Stimulated activated CD8-positive, alpha-beta memory T cell treated with anti-CD3 and anti-CD28 coated beads, Interleukin-15, amount 100 ng/mL, for 48 hours (primary cell): ENCODE data around the gene ATP5MG.
"Not testable (repeated sequence)": the region's sequence is repeated elsewhere in the genome, so short reads cannot be mapped to it uniquely, and the experiment has no call there.

Experiments used
- DNase-seq, 2 donors: peaks; one replicate each; pipeline ENCODE4 v3.0.0-alpha.2; 2020; ENCODE audit warnings: low read depth in 2 of 2

Gene ATP5MG

DNA sequence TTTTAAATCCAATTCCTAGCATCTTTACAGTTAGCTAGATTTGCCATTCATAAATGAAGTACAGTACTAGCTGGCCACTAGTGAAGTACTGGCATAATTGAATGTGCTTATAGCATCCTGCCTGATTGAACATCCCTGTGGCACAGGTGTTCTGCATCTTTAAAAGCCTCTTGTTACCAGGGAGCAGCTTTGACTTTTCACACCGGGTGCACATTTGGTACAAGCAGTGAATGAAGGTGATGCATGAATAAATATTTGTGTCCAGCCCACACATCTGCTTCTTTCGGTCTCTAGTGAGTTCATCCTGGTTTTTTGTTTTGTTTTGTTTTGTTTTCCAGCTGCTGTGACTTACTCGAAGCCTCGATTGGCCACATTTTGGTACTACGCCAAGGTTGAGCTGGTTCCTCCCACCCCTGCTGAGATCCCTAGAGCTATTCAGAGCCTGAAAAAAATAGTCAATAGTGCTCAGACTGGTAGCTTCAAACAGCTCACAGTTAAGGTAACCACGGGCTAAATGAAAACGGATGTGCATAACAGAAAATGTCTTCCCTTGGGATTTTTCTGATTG, 5.3 kb downstream of the ATP5MG start:
- no peak for DNase-seq

DNA sequence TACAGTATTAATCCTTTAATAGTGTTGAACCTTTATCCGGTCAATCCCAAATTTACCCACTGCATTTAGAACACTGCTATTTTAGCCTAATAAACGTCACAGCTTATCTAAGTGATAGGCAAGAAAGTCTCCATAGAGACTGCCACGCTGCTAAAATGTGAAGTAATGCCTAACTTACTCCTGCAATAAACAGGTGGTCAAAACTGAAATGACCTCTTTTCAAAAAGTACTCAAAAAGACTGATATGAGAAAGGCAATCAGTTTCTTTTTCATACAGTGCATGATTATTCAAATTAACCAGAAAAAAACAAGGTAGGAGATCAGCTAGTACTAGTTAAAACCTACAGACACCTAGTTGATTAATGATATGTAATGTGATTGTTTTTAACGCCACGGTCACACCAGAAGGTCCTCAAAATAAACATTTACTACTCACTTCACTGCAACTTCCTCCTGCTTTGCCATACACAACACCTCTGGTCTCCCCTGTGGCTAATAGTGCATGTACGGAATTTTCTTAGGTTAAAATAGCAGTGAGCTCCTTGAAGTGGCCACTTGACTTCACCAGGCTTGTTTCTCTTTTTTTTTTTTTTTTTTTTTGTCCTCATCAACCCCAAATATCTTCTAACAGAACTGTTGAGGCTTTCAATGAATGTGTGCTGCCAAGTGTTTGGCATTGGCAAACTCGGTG, 8.8 kb downstream of the ATP5MG start:
- no peak for DNase-seq

DNA sequence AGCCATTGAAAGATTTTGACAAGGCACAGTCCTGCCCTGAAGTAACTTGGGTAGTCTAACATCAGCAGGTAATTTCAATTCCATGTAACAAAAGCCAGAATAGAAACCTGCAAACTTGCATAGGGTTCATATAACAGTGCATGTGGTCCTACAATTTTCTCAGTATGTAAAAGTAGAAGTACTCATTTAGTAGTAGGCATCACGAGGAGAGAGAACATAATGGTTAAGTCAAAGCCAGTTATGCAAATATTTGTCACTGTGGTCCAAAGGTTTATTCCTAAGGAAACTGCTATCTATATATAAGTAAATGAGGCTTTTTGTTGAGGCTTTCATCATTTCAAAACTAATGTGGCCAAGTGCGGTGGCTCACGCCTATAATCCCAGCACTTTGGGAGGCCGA, 10.1 kb downstream of the ATP5MG start:
- no peak for DNase-seq

DNA sequence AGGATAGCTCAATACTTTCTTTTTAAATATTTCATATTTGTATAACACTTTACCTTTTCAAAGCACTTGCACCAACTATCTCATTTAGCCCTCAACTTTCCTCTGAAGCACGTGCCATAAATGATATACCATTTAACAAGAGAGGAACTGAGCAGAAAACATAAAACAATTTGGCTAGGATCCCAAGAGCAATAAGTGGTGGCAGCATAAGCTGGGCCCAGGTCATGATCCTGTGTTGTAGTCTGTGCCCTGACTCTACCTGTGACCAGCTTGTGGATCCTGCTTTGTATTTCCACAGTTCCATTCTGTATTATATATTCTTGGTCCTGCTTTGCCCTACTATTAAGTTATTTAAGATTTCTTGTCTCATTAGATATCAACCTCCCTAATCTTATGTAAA, 11.5 kb downstream of the ATP5MG start:
- no peak for DNase-seq

DNA sequence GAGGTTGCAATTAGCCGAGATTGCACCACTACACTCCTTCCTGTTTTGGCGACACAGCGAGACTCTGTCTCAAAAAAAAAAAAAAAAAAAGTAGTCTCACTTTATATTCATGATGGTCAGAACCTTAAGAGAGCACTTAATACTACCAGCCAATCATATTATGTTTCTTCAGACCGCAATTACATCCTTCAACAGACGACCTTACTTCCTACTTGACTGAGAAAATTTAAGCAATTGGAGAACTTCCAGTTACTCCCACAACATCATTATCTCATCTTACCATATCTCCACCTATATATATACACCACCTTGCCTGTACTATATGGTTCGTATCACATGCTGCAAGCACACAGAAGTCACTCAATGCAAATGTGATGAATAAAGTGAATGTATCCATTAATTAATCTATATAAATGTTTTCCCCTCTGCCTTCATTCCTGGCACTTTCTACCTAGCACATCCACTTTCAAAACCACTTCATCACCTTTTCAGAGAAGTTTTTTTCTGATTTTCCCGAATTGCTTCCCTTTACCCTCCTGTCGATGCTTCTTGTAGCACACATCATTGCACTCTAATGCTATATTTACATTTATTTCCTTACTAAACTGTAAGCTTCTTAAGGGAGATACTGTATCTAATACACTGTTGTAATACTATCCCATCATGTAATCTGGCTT, 13.8 kb downstream of the ATP5MG start:
- no peak for DNase-seq

DNA sequence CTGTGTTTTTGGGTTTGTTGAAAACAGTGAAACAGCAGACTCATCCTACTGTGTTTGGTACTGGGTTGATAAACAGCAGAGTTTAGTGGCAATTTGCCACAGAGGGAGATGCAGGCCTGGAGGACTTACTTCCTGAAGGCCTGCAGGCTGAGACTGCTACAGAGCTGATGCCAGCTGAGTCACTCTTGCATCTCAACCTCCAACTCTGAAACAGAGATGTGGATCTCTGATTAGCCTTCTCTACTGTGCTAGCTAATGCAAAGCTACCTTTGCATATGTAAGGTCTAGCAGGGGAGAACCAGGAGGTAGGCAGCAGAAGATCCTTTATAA, 14.3 kb downstream of the ATP5MG start:
- no peak for DNase-seq

DNA sequence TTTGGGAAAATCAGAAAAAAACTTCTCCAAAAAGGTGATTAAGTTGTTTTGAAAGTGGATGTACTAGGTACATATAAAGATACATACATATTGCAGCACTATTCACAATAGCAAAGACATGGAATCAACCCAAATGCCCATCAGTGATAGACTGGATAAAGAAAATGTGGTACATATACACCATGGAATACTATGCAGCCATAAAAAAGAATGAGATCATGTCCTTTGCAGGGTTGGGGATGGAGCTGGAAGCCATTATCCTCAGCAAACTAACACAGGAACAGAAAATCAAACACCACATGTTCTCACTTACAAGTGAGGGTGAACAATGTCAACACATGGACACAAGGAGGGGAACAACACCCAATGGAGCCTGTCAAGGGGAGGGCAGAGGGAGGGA, 15.5 kb downstream of the ATP5MG start:
- not testable (repeated sequence) for DNase-seq

DNA sequence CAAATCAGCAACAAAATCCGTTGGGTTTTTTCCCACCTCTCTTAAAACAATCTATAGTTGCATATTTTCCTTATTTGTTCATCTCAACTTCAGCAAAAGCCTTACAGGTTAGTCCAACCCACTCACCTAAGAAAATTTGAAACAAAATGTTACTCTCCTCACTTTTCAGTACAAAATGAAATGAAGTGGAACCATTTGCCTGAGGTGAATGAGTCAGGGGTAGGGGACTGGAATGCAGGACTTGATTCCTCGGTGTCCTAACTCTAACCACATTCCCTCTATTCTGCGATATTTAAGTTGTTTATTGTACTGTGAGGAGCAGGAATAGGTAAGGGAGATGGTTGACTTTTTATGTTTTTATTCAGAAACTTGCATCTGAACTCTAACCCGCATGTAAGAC, 16.4 kb downstream of the ATP5MG start:
- DNase-seq: no peak

DNA sequence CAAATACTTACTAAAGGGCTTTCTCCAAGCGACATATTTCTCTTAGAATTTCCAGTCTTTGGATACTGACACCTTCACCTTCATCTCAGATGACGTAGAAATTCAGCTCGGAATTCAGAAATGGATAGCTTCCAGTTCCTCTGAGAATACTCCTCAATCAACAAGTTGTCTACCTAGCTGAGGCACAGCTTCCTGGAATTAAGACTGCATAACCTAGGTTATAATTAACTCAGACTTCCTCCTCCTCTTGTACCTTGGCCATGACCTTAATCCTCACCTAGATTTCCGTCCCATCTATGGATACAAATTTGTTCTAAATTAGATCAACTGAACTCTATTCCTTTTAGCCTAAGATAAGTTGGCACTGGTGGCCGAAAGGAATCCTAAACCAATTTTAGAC, 17.4 kb downstream of the ATP5MG start:
- no peak for DNase-seq

DNA sequence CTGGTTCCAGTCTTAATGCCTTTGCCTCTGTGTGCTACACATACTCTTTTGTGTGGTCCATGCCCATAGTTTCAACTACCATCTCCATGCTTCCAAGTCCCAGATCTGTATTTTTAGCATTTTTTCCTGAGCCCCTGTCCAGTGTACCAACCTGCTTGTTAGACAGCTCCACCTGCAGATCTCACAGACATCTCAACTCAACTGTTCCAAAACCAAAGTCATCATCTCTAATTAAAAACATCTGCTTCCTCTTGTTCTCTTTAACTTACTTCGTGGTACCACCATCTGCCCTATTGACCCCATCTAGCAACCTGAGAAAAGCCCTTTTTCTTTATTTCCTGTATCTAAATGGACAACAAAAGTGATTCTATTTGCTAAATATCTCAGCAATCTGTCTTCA, 26.3 kb downstream of the ATP5MG start:
- no peak for DNase-seq

DNA sequence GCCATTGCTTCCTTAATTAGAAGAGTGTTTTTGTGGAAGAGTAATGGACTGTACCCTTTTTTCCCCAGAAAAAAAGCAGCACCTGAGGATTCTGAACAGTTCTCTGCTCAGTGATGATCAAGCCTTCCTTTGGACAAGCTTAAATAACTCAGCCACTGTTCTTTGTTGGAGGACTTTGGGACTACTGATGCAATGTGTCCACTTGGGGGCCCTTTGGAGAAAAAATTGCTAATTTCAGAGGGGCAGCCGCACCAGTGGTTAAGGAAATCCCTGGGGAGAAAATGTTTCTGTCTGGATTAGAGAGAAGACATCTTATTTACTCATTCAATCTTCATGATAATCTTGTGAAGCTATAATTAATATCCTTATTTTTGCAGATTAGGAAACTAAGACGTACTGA, 29.6 kb downstream of the ATP5MG start:
- DNase-seq: no peak

DNA sequence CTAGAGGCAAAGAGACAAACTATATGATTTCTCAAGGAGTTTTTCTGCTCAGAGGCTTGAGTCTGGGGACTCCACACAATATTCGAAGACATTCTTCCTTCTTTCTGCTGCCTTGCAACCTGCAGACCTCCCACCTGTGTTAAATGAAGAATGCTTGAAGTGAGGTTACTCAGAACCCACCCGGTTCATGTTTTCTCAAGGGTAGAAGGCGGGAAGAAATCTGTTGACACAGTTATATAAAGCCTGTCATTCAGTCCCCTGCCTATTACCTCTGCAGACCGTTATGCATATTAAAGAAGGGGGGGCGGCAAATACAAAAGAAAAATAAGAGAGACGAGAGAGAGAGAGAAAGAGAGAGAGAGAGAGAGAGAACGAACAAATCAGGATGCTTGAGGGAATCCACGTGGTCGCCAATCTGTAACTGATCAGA, 32.7 kb downstream of the ATP5MG start:
- DNase-seq: no peak

DNA sequence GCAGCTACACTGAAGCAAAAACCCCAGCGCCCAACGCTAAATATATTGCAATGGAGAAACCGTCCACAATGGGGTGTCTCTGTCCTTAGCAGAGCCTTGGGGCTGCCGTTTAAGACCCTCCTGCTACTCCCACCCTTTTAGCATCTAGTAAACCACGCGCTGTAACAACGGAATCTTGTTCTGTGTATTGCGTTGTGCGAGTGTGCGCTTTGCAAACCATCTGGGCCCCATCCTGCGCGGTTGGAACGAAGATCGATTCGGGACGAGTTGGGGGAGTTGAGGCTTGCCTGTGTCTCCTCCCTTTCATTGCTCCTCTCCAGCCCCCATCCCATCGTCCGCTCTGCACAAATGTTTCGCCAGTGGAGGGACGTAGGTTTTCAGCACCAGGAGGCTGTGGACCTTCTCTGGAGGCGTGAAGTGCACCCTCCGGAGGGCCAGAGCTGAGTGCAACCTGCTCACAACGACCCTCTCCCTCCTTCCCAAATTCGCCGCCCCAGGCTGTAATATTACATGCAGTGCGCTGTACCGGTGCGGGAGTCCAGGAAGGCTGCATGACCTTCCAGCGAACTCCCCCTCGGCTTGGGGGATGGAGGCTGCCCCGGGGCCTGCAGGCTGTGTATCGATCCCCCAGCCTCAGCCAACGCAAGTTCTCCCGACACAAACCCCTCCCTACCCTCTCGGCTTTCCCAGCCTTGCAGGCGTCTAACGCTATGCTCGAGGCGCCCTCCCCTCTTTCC, 33.3 kb downstream of the ATP5MG start:
- no peak for DNase-seq

DNA sequence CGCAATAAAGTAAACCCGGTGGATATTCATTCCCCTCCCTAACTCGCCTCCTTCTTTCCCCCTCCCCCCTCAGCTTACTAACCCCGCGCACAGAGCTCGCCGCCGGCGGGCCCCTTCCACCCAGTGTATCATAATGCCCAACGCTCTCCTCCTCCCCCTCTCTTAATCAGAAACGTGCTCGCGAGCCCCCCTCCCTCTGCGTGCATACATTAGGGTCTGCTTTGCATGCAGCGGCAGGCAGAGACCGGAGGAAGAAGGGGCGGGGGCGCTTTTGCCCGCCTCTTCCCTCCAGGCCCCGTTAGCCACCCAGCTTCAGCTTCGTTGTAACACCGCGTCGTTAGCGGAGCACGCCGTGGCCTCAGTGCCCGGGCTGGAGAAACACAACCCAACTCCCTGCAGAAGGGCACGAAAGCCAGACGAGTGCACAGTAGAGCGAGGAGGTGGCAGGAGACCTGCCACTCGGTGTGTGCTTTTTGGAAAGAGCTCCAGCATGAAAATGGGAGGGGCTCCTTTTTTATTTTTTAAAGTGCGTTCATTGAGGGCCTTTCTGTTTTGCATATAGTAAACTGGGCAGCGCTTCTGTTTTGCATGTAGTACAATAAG, 34.0 kb downstream of the ATP5MG start:
- DNase-seq: peak; percentile 49 to 59

DNA sequence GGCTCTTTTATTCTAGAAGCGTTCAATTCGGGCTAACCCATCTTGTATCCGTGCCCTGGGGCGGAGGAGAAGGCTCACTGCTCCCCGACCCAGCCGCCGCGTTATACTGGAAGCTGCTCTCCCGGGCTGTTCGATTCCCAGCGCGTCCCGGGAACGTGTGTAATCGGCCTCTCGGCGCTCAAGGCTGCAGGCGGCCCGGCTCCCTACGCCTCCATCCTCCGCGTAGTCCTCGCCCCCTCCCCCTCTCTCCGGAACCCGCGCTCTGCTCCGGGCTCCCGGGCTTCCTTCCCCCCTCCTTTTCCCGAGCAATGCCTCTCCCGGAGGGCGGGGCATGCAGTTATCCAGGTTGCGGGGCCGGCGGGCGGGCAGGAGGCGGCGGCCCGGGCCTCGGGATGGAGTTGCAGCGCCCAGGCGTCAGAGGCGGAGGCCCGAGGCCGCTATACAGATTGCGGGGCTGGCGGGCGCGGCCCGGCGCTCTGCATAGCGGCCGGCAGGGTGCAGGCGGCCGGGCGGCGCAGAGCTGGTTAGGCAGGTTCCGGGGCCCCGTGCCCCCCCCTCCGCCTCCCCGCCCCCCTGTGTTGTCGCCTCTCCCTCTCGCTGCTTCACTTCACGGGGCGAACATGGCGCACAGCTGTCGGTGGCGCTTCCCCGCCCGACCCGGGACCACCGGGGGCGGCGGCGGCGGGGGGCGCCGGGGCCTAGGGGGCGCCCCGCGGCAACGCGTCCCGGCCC, 34.7 kb downstream of the ATP5MG start, which contains the start of gene KMT2A:
KMT2A (plus strand) TSS at position 600 of the 732 bp plus-strand sequence; CDS start at position 621, 21 bp downstream.
- peak; percentile 91 for DNase-seq

DNA sequence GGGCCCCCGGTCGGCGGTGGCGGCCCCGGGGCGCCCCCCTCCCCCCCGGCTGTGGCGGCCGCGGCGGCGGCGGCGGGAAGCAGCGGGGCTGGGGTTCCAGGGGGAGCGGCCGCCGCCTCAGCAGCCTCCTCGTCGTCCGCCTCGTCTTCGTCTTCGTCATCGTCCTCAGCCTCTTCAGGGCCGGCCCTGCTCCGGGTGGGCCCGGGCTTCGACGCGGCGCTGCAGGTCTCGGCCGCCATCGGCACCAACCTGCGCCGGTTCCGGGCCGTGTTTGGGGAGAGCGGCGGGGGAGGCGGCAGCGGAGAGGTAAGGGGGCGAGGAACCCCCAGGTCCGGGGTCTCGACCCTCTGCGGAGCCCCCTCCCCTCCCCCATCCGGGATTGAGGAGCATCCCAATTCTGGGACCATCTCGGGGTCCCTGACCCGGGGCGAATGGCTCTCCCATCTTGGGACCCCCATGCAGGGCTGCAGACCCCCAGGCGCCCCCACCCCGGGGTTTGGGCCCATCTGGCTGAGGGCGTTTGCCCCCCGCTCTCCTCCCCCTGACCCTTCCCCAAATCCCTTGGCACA, 35.3 kb downstream of the ATP5MG start:
- no peak for DNase-seq

DNA sequence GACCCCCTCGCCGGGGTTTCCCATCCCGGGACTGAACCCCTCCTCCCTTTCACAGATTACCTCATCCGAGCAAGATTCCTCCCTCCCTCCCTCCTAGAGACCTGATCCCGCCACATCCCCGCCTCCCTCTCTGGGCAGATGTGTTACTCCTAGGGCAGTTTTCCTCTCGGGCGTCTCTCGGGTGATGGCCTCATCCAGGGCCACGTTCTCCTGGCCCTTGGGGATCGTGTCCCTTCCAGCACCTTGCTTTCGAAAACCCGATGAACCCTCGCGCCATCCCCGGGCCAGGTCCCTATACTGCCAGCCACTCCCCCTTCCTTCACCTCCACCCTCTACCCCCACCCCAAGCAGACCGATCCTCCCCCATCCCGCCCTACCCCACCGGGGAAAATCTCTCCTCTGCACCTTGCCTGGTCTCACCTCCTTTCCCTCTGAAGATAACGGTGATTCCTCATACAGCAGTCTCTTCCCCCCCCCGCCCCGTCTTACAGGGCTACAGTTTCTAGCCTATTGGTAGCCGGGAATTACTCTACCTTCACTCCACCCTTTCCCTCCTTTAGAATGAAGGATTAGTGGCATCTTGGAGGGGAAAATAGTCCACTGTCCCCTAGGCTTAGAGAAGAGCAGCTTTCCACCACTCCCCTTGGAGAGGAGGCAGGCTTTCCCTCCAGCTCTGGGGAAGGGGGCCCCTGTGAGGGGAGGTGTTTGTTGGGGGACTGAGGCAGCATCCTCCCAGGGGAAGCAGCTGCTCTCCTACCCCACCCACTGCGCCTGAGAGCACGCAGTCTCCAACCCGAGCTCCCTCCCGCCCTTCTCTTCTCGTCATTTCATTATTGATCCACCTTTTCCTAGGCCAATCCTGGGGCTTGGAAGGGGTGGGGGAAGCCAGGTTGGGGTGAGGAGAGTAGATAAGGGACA, 36.1 kb downstream of the ATP5MG start:
- DNase-seq: no peak

DNA sequence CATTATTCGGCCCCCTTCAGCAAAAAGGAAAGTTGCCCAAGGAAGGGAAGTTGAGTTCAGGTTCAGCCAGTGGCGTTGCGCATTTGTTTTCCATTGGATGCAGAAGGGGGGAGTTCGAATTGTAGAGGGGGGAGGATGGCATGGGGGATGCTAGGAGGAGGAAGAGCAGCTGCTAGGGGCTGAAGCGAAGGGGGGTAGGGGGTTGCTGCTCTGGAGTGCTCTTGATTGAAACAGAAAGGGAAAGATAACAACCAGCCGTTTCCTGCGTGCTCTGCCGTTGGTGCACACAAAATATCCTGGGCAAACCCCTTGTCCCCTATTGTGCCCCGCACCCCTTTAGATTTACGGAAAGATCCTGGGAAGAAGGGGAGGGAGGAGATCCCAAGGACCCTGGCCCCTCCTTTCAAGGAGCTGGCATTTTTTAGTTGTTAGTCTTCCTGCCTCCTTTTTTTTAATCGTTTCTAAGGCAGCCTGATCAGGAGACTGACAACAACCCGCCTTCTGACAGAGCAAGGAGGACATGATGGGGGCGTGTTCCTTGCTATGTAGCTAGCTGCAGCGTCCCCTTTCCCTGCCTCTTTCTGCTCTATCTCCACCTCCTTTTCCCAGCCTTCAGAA, 37.0 kb downstream of the ATP5MG start:
- DNase-seq: no peak

DNA sequence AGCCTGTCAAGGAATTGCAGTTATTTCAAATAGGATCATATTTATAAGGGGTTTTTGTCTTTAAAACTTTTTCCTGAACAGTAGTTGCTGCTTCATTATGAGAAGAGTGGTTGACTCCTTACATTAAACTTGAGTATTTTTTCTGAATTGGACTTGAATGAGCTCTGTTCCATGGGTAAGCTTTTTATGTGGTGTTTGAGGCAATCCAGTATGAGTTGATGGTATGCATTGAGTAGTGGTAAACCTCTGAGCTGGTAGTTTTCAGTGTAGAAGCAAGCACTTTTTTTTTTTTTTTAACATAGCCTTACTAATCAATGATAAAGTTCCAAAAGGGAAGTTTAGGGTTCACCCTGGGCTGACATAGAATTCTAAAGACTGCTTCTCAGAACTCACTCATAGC, 38.2 kb downstream of the ATP5MG start:
- DNase-seq: no peak
